HG03159 (cell line): ENCODE data around the gene REC8.

Source experiments
- ATAC-seq: cut with Tn5 transposase; IDR thresholded peaks from one replicate; pipeline ENCODE4 v1.9.1; 2021; ENCODE audit warnings: mild to moderate bottlenecking, moderate library complexity; ENCODE audit not compliant: unreplicated experiment

The REC8 gene

GRCh38 chr14:24138396-24139271 lies 33.2 kb upstream of the REC8 start:
- no peak for ATAC-seq

GRCh38 chr14:24139272-24139934 lies 32.5 kb upstream of the REC8 start:
- no peak for ATAC-seq

- ATAC-seq, result peak; percentile 77
Observed at GRCh38 chr14:24141097-24141880, 30.6 kb upstream of the REC8 start, which contains the start of gene EMC9. EMC9 (minus strand) TSS chr14:24141591; CDS start chr14:24141304, 287 bp downstream.

- no peak for ATAC-seq
Observed at GRCh38 chr14:24143511-24143910, 28.4 kb upstream of the REC8 start.

- ATAC-seq, result no peak
Observed at GRCh38 chr14:24144451-24144850, 27.4 kb upstream of the REC8 start.

GRCh38 chr14:24145219-24145618 lies 26.7 kb upstream of the REC8 start:
- ATAC-seq, result no peak

- no peak for ATAC-seq
Observed at GRCh38 chr14:24145690-24146452, 26.0 kb upstream of the REC8 start.

- ATAC-seq, result peak; percentile 48
Observed at GRCh38 chr14:24146453-24146977, 25.4 kb upstream of the REC8 start, which contains the start of gene PSME2. PSME2 (minus strand) TSS chr14:24146610; CDS start chr14:24146581, 29 bp downstream.

GRCh38 chr14:24146978-24147760 lies 24.7 kb upstream of the REC8 start, which contains the start of gene RNF31:
RNF31 (plus strand) TSS chr14:24147498; CDS start chr14:24147699, 201 bp downstream.
- ATAC-seq, result peak; percentile 82

GRCh38 chr14:24147761-24148428 lies 24.0 kb upstream of the REC8 start:
- ATAC-seq, result no peak

GRCh38 chr14:24149302-24149969 lies 22.4 kb upstream of the REC8 start:
- no peak for ATAC-seq

GRCh38 chr14:24150061-24150460 lies 21.8 kb upstream of the REC8 start:
- no peak for ATAC-seq

- ATAC-seq, result no peak
Observed at GRCh38 chr14:24150567-24150966, 21.3 kb upstream of the REC8 start.

- no peak for ATAC-seq
Observed at GRCh38 chr14:24150993-24151392, 20.9 kb upstream of the REC8 start.

GRCh38 chr14:24151404-24152080 lies 20.3 kb upstream of the REC8 start:
- no peak for ATAC-seq

GRCh38 chr14:24155100-24155499 lies 16.8 kb upstream of the REC8 start:
- ATAC-seq, result no peak

- no peak for ATAC-seq
Observed at GRCh38 chr14:24156840-24157239, 15.0 kb upstream of the REC8 start.

- no peak for ATAC-seq
Observed at GRCh38 chr14:24157331-24157730, 14.5 kb upstream of the REC8 start.
